Neural cell (in vitro differentiated cells): ENCODE measurements around the gene PPIF.

Source experiments
- EP300 ChIP-seq: fragments of 450-650 bp; conservative IDR thresholded peaks from 2 replicates; pipeline ENCODE4 v1.6.1; 2014; ENCODE audit warnings: antibody characterized with exemption, mild to moderate bottlenecking, moderate library complexity; ENCODE audit not compliant: poor library complexity, severe bottlenecking
- EZH2 ChIP-seq: fragments of 200-600, 300-800 bp; shearing (Covaris generic), sonication (generic); IDR thresholded peaks from 2 replicates; pipeline ENCODE4 v1.6.1; 2014; ENCODE audit warnings: antibody characterized with exemption, low read length, borderline replicate concordance, mild to moderate bottlenecking; ENCODE audit not compliant: insufficient read depth, poor library complexity, severe bottlenecking
- TF ChIP-seq, protein P1 (sequence below): fragments of 450-650 bp; IDR thresholded peaks from 2 replicates; pipeline ENCODE4 v1.5.1; 2014; ENCODE audit warnings: antibody characterized with exemption, mild to moderate bottlenecking, moderate library complexity; ENCODE audit not compliant: poor library complexity, severe bottlenecking

GRCh38 chr10:79313320-79313719 lies 33.9 kb upstream of the PPIF start:
- TF ChIP-seq EZH2 = no peak
- TF ChIP-seq, protein P1, sequence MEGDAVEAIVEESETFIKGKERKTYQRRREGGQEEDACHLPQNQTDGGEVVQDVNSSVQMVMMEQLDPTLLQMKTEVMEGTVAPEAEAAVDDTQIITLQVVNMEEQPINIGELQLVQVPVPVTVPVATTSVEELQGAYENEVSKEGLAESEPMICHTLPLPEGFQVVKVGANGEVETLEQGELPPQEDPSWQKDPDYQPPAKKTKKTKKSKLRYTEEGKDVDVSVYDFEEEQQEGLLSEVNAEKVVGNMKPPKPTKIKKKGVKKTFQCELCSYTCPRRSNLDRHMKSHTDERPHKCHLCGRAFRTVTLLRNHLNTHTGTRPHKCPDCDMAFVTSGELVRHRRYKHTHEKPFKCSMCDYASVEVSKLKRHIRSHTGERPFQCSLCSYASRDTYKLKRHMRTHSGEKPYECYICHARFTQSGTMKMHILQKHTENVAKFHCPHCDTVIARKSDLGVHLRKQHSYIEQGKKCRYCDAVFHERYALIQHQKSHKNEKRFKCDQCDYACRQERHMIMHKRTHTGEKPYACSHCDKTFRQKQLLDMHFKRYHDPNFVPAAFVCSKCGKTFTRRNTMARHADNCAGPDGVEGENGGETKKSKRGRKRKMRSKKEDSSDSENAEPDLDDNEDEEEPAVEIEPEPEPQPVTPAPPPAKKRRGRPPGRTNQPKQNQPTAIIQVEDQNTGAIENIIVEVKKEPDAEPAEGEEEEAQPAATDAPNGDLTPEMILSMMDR = no peak
- TF ChIP-seq EP300 = no peak
